Right lobe of liver (tissue), 4 donors: ENCODE measurements around the gene SLC23A3.

Experiments
- CTCF ChIP-seq, 4 donors: fragments of 200-600 bp in 3 of 4; fragments of 450-650 bp in 1 of 4; IDR thresholded peaks; one replicate each; pipeline versions ENCODE4 v1.5.1 to v1.8.0; 2016 to 2022; ENCODE audit warnings: antibody characterized with exemption in 4 of 4, mild to moderate bottlenecking in 2 of 4
- POLR2A ChIP-seq: fragments of 450-650 bp; IDR thresholded peaks from one replicate; pipeline ENCODE4 v1.6.1; 2017; ENCODE audit warnings: antibody characterized with exemption, mild to moderate bottlenecking
- donor health status: DM: no; HTN: no; CAD: no.
- donor health status: DM: no; HTN: no; CAD: no.
- donor health status: DM: no; HTN: yes; CAD: no.

- TF ChIP-seq CTCF (IDR thresholded peaks at IDR 0.05) (no peak), POLR2A (no peak)
Measured at GRCh38 chr2:219131327-219131726, 38.5 kb downstream of the SLC23A3 start.
